Esophagus (tissue), 2 donors: Measurements from ENCODE around the gene NRTN. TPM values are rescaled to one million over a fixed set of nuclear protein-coding genes. Genes with fewer than 3 reads are reported as not detected.
"Not testable (repeated sequence)": the region's sequence is repeated elsewhere in the genome, so short reads cannot be mapped to it uniquely, and the experiment has no call there.

Experiments
- H3K27ac ChIP-seq, 2 donors: one replicate each; pipeline ENCODE4 v1.5.1; 2013; ENCODE audit warnings: low read depth in 2 of 2, mild to moderate bottlenecking in 2 of 2, inconsistent platforms in 1 of 2, low read length in 1 of 2, moderate library complexity in 1 of 2
- H3K27me3 ChIP-seq, 2 donors: one replicate each; pipeline ENCODE4 v1.6.1; 2013; ENCODE audit warnings: low read length in 2 of 2, control low read depth in 1 of 2, mild to moderate bottlenecking in 1 of 2; ENCODE audit not compliant: insufficient read depth in 2 of 2, control insufficient read depth in 1 of 2
- H3K36me3 ChIP-seq, 2 donors: one replicate each; pipeline ENCODE4 v1.6.1; 2013; ENCODE audit warnings: low read length in 1 of 2; ENCODE audit not compliant: control insufficient read depth in 2 of 2, insufficient read depth in 2 of 2
- H3K4me1 ChIP-seq, 2 donors: one replicate each; pipeline ENCODE4 v1.6.1; 2013; ENCODE audit warnings: low read length in 1 of 2; ENCODE audit not compliant: control insufficient read depth in 2 of 2, insufficient read depth in 2 of 2
- H3K4me3 ChIP-seq, 2 donors: one replicate each; pipeline ENCODE4 v1.5.1; 2013; ENCODE audit warnings: low read length in 2 of 2, mild to moderate bottlenecking in 2 of 2, low read depth in 1 of 2, moderate library complexity in 1 of 2
- H3K9me3 ChIP-seq, 2 donors: one replicate each; pipeline ENCODE4 v1.6.1; 2013; ENCODE audit warnings: mild to moderate bottlenecking in 2 of 2, low read depth in 1 of 2, low read length in 1 of 2, moderate library complexity in 1 of 2; ENCODE audit not compliant: control insufficient read depth in 2 of 2, insufficient read depth in 1 of 2
- WGBS, 2 donors: extraction: QIAGEN DNeasy Blood & Tissue Kit; methylation state at CpG; one replicate each; pipeline ENCODE4 v1.1.7; 2013; 5-methylcytosine and 5-hydroxymethylcytosine counted together
- polyA plus RNA-seq, 2 donors: library from polyadenylated mRNA; stranded (reverse); fragments of 200-250 nt; gene quantifications; one replicate each; pipeline ENCODE4 v1.2.3, GENCODE V29; 2013
- donor health status: healthy with polysubstance abuse.
- donor health status: Bipolar disorder and iron deficiency.

Gene NRTN
- polyA plus RNA-seq, 2 donors, result 2.2 to 2.8 TPM

GRCh38 chr19:5829567-5830310, 24.9 kb downstream of the NRTN start:
- Histone ChIP-seq H3K4me1 (peaks cover 4 to 8% of the 10 kb centered on the region in 2 donors), H3K27me3 (no peaks in the 10 kb centered on the region), H3K9me3 (no peaks in the 10 kb centered on the region), H3K36me3 (peaks cover 0 to 11% of the 10 kb centered on the region in 2 donors), H3K4me3 (peak overlapping the region; percentile 58 to 65), H3K27ac (peak overlapping the region in 1 of 2 donors; percentile 93)
- WGBS, 2 donors, result 60 to 66% methylated on average over 34 of the region's 34 CpGs

- Histone ChIP-seq H3K4me3 (peak overlapping the region; percentile 30 to 31), H3K36me3 (peaks cover 0 to 11% of the 10 kb centered on the region in 2 donors), H3K27ac (no peak overlapping the region), H3K27me3 (no peaks in the 10 kb centered on the region), H3K4me1 (peaks cover 4 to 8% of the 10 kb centered on the region in 2 donors), H3K9me3 (no peaks in the 10 kb centered on the region)
- 82 to 84% methylated on average over 9 of the region's 9 CpGs for WGBS, 2 donors
Observed at GRCh38 chr19:5831159-5831558, 26.3 kb downstream of the NRTN start.

GRCh38 chr19:5832061-5832460, 27.2 kb downstream of the NRTN start:
- H3K36me3 ChIP-seq, result peaks cover 0 to 11% of the 10 kb centered on the region in 2 donors
- WGBS, 2 donors, result 86 to 90% methylated on average over 19 to 22 of the region's 22 CpGs
- H3K4me3 ChIP-seq, result no peak overlapping the region
- H3K27ac ChIP-seq, result no peak overlapping the region
- H3K9me3 ChIP-seq, result no peaks in the 10 kb centered on the region
- no peaks in the 10 kb centered on the region for H3K27me3 ChIP-seq
- H3K4me1 ChIP-seq, result peaks cover 4 to 8% of the 10 kb centered on the region in 2 donors

GRCh38 chr19:5832527-5833216, 27.8 kb downstream of the NRTN start:
- WGBS, 2 donors, result 89% methylated on average over 6 of the region's 6 CpGs
- H3K4me1 ChIP-seq, result peaks cover 4 to 8% of the 10 kb centered on the region in 2 donors

GRCh38 chr19:5837761-5838352, 33.0 kb downstream of the NRTN start:
- peak overlapping the region; percentile 69 to 86 for H3K27ac ChIP-seq
- peaks cover 0 to 10% of the 10 kb centered on the region in 2 donors for H3K4me1 ChIP-seq
- H3K27me3 ChIP-seq, result no peaks in the 10 kb centered on the region
- no peaks in the 10 kb centered on the region for H3K9me3 ChIP-seq
- peak overlapping the region; percentile 56 to 63 for H3K4me3 ChIP-seq
- H3K36me3 ChIP-seq, result no peaks in the 10 kb centered on the region
- WGBS, 2 donors, result 44 to 47% methylated on average over 15 of the region's 15 CpGs

More at GRCh38 chr19:5832527-5833216, 27.8 kb downstream of the NRTN start:
- no peak overlapping the region for H3K27ac ChIP-seq
- peaks cover 0 to 11% of the 10 kb centered on the region in 2 donors for H3K36me3 ChIP-seq
- H3K9me3 ChIP-seq, result no peaks in the 10 kb centered on the region
- H3K27me3 ChIP-seq, result no peaks in the 10 kb centered on the region
- no peak overlapping the region for H3K4me3 ChIP-seq

GRCh38 chr19:5838353-5839064, 33.6 kb downstream of the NRTN start:
- 47 to 56% methylated on average over 20 of the region's 20 CpGs for WGBS, 2 donors
- Histone ChIP-seq H3K4me1 (peaks cover 0 to 11% of the 10 kb centered on the region in 2 donors), H3K36me3 (peaks cover 0 to 1% of the 10 kb centered on the region in 2 donors), H3K9me3 (no peaks in the 10 kb centered on the region), H3K27me3 (no peaks in the 10 kb centered on the region), H3K4me3 (peak overlapping the region; percentile 56 to 63), H3K27ac (peak overlapping the region; percentile 69 to 86)

- Histone ChIP-seq H3K36me3 (peaks cover 0 to 4% of the 10 kb centered on the region in 2 donors), H3K27me3 (no peaks in the 10 kb centered on the region), H3K9me3 (no peaks in the 10 kb centered on the region), H3K27ac (peak within 1 kb of the TSS; percentile 69 to 86), H3K4me1 (peaks cover 0 to 14% of the 10 kb centered on the region in 2 donors), H3K4me3 (peak within 1 kb of the TSS; percentile 56 to 63)
- 75 to 81% methylated on average over 9 of the region's 9 CpGs for WGBS, 2 donors
Observed at GRCh38 chr19:5839065-5840017, 34.5 kb downstream of the NRTN start, which contains the start of gene FUT6. TSS of gene FUT6 (minus strand) at chr19:5839702. CDS start at chr19:5832567, 7,135 bp downstream.

GRCh38 chr19:5841735-5842111, 36.9 kb downstream of the NRTN start:
- peaks cover 0 to 14% of the 10 kb centered on the region in 2 donors for H3K4me1 ChIP-seq
- WGBS, 2 donors, result 51 to 58% methylated on average over 5 to 6 of the region's 6 CpGs
- H3K9me3 ChIP-seq, H3K4me3 ChIP-seq, H3K27me3 ChIP-seq, H3K36me3 ChIP-seq: not testable (repeated sequence)
- H3K27ac ChIP-seq, result peak overlapping the region; percentile 60 to 75
